GM19468 (cell line): Measurements from ENCODE around the gene MYL5.
"Not testable (repeated sequence)": the region's sequence is repeated elsewhere in the genome, so short reads cannot be mapped to it uniquely, and the experiment has no call there.

Source experiments
- ATAC-seq: cut with Tn5 transposase; IDR thresholded peaks from one replicate; pipeline ENCODE4 v1.9.1; 2021; ENCODE audit warnings: mild to moderate bottlenecking, moderate library complexity, moderate number of reproducible peaks; ENCODE audit not compliant: unreplicated experiment; ENCODE audit errors: extremely low read depth

The MYL5 gene

DNA sequence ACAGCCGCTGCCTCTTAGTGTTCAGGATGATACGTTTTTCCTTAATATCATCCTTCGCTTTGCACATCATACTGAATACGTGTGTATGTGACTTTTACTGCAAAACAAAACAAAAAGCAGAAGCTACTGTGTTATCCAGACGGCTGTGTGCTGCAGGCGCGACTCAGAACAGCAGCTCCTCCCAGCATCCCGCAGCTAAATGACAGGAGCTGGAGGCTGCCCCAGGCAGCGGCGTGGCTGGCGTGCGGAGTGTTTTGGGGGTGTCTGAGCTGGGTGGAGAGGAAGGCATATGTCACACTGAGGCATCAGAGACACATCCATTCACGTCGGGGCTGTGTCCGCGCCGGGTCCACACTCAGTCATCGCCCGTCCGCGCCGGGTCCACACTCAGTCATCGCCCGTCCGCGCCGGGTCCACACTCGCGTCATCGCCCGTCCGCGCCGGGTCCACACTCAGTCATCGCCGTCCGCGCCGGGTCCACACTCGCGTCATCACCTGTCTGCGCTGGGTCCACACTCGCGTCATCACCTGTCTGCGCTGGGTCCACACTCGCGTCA lies 47.9 kb downstream of the MYL5 start:
- no peak for ATAC-seq

DNA sequence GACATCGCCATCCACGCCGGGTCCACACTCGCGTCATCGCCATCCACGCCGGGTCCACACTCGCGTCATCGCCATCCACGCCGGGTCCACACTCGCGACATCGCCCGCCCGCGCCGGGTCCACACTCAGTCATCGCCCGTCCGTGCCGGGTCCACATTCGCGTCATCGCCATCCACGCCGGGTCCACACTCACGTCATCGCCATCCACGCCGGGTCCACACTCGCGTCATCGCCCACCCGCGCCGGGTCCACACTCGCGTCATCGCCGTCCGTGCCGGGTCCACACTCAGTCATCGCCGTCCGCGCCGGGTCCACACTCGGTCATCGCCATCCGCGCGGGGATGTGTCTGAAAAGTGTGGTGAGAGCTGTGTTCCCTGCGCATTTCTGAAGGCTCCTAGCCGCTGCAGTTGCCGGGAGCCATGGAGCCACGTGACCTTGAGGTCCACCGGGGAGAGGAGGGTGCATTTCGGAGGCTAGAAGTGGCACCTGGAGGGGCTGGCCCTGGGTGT lies 48.6 kb downstream of the MYL5 start:
- no peak for ATAC-seq

DNA sequence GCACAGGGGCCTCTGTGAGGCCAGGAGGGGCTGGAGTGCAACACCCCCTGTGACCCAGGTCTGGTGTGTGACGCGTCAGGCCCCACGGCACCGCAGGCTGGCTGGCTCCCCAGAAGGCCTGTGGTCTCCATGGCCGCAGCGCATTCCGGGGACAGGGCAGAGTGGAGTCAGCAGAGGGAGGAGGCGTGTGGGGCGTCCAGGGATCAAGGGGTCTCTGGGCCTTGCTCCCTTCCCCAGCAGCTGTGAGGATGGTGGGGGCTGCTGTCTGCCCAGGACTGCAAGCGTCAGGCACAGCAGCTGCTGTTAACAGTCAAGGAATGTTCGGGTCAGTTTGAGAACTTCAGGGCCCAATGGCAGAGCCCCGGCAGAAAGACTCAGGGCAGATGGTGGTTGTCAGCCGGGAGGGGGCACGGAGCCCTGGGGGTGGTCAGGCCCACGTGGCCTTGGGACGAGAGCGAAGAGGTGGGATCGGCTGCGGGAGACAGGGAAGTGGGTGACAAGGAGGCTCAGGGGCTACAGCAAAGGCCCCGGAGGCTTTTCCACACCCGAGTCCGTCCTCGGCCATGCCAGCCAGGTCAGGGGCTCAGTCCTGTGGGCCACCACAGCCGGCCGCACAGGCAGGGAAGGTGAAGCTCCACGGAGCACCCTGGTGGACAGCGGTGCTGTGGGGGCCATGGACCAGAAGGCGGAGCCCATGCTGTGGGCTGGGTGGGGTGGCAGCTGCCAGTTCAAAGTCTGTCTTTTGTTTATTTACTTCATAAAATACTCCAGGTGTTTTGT lies 49.6 kb downstream of the MYL5 start:
- ATAC-seq = no peak

DNA sequence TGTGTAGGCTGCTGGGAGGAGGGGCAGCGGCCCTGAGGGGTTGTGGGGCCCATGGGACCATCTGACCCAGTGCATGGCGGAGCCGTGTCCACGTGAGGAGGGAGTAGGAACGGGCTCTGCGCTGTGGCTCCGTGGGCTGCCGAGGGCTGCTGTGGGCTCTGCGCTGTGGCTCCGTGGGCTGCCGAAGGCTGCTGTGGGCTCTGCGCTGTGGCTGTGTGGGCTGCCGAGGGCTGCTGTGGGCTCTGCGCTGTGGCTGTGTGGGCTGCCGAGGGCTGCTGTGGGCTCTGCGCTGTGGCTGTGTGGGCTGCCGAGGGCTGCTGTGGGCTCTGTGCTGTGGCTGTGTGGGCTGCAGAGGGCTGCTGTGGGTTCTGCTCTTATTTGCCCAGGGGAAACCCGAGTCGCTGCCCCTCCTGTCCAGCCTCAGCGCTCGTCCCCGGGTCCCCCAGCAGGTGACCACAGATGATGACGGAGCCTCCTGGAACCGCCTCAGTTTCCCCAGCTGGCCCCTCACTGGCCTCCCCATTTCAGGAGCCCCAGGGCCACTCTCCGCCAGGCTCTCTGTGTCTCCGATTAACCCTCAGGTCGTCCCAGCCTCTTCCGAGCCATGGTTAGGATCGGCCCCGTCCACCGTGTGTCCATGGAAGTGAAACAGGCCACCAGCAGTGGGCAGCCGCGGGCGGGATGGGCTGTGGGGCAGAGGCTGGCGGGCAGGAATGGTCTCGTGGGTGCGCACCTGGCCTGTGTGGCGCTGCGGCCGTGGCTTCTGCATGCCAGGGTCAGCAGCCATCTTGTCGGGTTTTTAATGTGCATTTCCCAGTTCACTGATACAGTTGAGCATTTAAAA lies 51.3 kb downstream of the MYL5 start:
- no peak for ATAC-seq

DNA sequence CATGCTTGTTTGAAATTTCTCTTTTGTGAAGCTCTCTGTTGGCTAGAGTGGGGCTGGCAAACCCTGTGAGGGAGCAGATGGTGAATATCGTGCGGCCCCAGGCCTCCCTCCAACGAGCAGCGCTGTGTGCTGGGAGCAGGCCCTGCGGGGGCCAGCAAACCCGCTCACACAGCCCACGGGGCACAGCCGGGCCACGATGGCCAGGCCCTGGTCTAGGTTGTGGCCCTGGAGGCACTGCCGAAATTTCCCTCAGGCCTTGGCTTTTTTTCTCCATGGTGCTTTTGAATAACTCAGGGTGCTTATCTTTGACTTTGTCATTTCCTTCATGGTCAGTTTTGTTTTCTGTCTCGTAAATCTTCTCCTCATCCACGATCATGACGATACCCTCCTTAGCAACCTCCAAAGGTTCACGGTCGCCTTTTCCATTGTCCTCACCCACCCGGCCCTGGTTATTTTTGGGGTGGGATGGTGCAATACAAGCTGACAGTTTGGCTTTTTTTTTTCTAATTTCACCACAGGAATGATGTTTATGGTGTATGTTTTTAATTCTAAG lies 52.0 kb downstream of the MYL5 start:
- ATAC-seq = no peak

DNA sequence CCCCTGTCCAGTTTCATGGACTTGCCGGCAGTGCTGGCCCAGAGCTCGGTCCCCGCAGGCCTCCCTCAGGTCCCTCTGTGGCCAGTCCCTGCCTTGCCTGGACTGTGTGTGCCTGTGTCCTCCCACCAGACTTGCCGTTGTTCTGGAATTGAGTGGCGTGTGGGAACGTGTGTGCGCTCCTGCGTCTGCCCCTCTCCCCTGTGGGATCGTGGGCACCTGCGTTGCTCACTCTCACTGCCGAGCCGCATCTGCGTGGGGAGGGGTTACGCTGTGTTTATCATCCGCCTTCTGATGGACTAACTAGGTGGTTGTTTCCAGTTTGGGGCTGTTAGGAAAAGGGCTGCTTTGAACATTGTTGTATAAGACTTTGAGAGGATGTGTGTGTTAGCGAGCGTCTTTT lies 52.5 kb downstream of the MYL5 start:
- no peak for ATAC-seq

DNA sequence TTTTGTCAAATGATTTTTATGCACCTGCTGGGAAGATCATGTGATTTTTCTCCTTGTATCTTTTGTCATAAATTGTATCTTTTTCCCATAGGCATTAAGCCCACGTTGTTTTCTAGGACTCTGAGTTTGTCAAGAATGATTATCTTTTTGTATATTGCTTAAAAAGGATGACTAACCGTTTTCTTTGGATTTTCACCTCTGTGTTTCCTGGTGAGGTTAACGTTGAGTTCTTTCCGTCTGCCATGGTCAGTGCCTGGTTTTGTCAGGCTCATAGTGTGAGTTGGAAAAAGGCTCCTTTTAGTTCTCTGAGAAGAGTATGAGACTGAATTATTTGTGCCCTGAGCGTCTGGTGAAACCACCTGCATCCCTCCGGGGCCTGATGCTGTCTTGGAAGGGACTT lies 53.2 kb downstream of the MYL5 start:
- ATAC-seq = no peak

DNA sequence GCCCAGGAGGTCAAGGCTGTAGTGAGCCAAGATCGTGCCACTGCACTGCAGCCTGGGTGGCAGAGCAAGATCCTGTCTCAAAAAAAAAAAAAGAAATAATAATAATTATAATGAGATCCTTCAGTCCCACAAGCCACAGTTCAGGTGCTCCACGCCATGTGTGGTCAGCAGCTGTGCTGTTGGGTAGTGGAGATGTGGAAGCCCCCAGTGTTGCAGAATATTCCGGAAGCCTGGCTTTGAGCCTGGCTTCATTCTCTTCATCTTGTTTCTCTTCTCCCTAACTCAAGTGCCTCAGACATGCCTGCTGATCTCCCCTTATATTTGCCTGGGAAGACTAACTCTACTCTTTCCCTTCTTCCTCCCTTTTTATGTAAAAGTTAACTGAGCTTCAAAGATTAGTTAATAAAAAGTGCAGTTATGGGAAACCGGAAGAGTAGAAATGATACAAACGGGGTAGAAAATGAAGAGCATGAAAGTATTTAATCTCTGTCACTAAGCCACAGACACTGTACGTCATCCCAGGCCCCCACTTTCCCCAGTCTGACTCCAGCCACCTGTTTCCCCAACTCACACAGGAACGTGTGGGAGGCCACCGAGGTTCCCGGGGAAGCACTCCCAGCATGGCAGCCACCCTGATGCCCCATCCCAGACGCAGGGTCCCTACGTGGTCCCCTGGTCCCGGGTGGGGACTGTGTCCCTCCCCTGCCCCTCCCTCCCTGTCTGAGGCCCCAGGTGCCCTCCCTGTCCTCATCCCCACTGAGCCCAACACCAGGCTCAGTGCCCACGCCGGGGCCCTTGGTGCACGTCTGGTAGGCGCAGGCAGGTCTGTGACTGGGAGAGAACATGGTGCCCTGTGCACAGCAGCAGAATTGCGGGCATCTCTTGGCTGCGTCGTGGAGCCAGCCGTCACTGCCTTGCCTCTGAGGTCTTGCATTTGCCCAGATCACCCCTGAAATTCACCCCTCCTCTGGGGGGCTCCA lies 55.3 kb downstream of the MYL5 start:
- ATAC-seq = no peak

DNA sequence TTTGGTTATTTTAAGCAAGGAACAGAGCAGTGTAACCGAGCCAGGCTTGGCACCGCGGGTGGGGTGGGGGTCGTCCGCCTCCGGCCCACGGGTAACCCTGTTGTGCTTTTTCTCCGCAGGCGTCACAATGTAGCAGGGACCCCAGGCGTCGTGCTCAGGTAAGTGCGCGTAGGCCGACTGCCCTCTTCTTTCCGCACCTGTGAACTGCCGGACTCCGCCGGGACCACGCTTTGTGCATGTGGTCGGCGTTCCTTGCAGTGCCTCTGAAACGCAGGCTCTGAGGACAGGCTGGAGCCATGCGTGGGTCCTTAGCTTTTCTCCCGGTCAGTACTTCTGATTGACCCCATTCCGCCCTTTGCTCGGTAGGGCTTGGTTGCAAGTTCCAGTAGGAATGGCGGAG lies 56.2 kb downstream of the MYL5 start:
- no peak for ATAC-seq

DNA sequence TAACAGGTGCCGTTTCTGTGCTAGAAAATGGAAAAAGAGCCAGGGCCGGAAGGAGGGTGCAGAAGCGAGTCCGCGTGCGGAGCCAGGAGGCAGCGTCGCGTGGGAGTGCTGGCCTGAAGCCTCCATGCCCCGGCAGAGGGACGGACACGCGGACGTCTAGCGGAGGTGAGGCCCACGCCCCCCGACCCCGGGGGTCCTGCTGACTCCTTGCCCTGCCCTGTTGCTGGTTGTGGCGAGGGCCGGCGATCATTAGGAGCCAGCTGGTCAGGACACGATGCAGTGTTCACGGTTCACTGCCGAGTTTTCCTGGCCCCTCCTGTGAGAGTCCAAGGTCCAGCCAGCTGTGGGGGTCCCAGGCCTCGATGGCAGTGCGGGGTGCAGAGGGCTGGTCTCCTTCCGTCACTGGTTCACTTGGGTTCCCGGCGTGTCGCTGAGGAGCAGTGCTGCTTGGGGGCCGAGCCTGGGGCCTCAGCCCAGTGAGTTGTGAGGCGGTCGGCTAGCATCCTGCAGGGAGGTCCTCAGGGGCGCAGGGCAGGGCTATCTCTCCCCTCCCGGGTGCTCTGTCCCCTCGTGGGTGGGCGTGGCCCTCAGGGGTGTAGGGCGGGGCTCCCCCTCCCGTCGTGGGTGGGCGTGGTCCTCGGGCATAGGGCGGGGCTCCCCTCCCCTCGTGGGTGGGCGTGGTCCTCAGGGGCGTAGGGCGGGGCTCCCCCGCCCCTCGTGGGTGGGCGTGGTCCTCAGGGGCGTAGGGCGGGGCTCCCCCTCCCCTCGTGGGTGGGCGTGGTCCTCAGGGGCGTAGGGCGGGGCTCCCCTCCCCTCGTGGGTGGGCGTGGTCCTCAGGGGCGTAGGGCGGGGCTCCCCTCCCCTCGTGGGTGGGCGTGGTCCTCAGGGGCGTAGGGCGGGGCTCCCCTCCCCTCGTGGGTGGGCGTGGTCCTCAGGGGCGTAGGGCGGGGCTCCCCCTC lies 56.9 kb downstream of the MYL5 start:
- not testable (repeated sequence) for ATAC-seq
